ENCODE measurements around the gene LRRC73. TPM values are rescaled to one million over a fixed set of nuclear protein-coding genes. Genes with fewer than 3 reads are reported as not detected.

The LRRC73 gene
- total RNA-seq, 1 experiment from 2014 or later = 1.4 TPM

DNA sequence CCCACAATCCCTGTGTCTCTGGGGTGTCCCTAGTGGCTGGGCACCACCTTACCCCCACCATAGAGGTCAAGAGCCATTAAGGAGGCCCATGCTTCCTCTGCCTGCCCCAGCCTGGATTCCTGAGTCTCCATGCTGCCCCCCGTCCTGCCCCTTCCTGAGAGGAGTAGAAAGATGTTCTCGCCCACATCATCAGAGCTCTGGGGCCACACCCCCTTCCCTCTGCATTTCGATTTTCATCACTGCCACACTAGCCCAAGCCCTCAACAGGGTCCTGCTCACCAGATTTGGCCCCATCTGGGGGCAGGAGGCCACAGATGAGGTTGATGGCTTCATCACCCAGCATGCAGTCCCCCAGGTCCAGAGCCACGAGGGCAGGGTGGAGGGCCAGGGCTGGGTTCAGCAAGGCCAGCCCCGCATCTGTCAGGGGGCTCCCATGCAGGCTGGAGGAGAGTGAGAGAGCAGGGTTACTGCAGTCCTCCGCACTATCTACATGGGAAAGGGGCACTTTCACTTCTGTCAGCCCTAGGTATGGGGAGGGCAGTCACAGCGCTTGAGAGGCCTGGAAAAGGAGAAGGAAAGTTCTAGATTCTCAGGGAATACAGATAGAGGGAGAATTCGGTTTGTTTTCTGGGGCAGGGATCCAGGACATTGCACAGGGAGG is 1.5 kb downstream of the LRRC73 start:
- ChIA-PET CTCF (interaction anchor here (0.5 to 4.6 kb wide), 8 partner anchors 14 to 361 kb away, joined by 3 to 75 read pairs (median 6); partner anchors contain the start of genes DNPH1 and TJAP1), POLR2A (no interaction called here)
- H3K36me3 Mint-ChIP-seq = peaks cover 30% of the 10 kb centered on the region
- H3K9me3 Mint-ChIP-seq = no peaks in the 10 kb centered on the region
- peaks cover 28% of the 10 kb centered on the region for H3K27me3 Mint-ChIP-seq (ENCODE audit: low read depth)
- H3K4me1 Mint-ChIP-seq = peaks cover 25% of the 10 kb centered on the region
- H3K27ac Mint-ChIP-seq = no peak overlapping the region
- no peak for ATAC-seq
- peak overlapping the region; percentile 88 for H3K4me3 Mint-ChIP-seq
- no peak for TF ChIP-seq KAT7 (CRISPR knock-in tag; IDR thresholded peaks at IDR 0.05; ENCODE audit: borderline replicate concordance)
- TF ChIP-seq ATF1 (CRISPR knock-in tag; IDR thresholded peaks at IDR 0.05) = no peak
- TF ChIP-seq MXD4 (CRISPR knock-in tag; IDR thresholded peaks at IDR 0.05; ENCODE audit: borderline replicate concordance) = no peak
- no peak for TF ChIP-seq JAZF1 (CRISPR knock-in tag; IDR thresholded peaks at IDR 0.05)
- no peak for TF ChIP-seq RELA (CRISPR knock-in tag; IDR thresholded peaks at IDR 0.05; ENCODE audit: borderline replicate concordance)
- TF ChIP-seq FOXP1 (CRISPR knock-in tag; IDR thresholded peaks at IDR 0.05; ENCODE audit: borderline replicate concordance) = no peak
- no peak for TF ChIP-seq GABPB1 (CRISPR knock-in tag; IDR thresholded peaks at IDR 0.05)
- no peak for TF ChIP-seq SMAD3 (CRISPR knock-in tag; IDR thresholded peaks at IDR 0.05; ENCODE audit: borderline replicate concordance)
- TF ChIP-seq, protein P1, sequence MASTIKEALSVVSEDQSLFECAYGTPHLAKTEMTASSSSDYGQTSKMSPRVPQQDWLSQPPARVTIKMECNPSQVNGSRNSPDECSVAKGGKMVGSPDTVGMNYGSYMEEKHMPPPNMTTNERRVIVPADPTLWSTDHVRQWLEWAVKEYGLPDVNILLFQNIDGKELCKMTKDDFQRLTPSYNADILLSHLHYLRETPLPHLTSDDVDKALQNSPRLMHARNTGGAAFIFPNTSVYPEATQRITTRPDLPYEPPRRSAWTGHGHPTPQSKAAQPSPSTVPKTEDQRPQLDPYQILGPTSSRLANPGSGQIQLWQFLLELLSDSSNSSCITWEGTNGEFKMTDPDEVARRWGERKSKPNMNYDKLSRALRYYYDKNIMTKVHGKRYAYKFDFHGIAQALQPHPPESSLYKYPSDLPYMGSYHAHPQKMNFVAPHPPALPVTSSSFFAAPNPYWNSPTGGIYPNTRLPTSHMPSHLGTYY (CRISPR knock-in tag; IDR thresholded peaks at IDR 0.05) = no peak
- no peak for DNase-seq (ENCODE audit: low spot score)

DNA sequence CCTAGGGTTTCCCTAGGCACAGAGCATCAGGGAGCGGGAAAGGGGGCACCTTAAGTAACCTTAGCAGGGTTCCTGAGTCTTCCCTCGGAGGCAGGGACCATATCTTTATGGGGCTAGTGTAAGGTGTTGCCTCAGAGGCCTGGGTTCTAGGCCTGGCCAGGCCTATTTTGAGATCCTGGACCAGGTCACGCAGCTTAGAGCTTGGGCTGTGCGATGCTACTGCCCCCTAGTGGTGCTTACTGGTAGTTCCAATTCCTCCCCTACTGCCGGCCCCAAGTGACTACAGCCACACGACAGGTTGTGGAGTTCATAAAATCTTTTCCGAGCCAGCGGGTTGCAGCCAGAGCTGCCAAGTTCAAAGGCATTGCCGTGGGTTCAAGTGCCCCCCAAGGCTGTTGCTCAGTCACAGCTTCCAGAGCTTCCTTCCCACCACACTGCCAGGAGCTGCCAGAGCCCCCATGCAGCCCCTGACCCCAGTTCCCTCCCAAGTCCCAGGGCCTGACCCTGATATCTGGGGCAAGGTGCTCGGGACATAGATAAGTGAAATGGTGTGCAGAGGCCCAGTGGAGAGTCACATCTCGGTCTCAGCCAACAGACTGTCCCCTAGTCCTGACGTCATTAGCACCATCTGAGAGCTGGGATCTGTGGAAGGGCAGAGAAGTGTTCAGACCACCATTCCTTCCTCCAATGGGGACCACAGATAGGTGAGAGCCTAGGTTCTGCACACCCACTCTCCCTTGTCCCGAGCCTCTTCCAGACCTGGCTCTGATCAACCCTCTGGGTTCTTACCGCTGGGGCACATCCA is 3.3 kb downstream of the LRRC73 start:
- H3K4me3 Mint-ChIP-seq = no peak overlapping the region
- TF ChIP-seq TEAD1 (CRISPR knock-in tag; IDR thresholded peaks at IDR 0.05) = no peak
- TF ChIP-seq PRRX2 (CRISPR knock-in tag; IDR thresholded peaks at IDR 0.05) = no peak
- 0 out of 2 replicates have a peak, but pooled peaks have one; percentile 28 for TF ChIP-seq ZNF416 (CRISPR knock-in tag; IDR thresholded peaks at IDR 0.05)
- TF ChIP-seq, protein P2, sequence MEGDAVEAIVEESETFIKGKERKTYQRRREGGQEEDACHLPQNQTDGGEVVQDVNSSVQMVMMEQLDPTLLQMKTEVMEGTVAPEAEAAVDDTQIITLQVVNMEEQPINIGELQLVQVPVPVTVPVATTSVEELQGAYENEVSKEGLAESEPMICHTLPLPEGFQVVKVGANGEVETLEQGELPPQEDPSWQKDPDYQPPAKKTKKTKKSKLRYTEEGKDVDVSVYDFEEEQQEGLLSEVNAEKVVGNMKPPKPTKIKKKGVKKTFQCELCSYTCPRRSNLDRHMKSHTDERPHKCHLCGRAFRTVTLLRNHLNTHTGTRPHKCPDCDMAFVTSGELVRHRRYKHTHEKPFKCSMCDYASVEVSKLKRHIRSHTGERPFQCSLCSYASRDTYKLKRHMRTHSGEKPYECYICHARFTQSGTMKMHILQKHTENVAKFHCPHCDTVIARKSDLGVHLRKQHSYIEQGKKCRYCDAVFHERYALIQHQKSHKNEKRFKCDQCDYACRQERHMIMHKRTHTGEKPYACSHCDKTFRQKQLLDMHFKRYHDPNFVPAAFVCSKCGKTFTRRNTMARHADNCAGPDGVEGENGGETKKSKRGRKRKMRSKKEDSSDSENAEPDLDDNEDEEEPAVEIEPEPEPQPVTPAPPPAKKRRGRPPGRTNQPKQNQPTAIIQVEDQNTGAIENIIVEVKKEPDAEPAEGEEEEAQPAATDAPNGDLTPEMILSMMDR (IDR thresholded peaks at IDR 0.05) = peak; percentile 97
- peaks cover 29% of the 10 kb centered on the region for H3K36me3 Mint-ChIP-seq
- peak; percentile 81 for DNase-seq (ENCODE audit: low spot score)
- ATAC-seq = peak; percentile 63
- CTCF ChIA-PET = interaction anchor here (0.8 to 4.6 kb wide), 21 partner anchors 9 to 278 kb away, joined by 3 to 75 read pairs (median 5); partner anchors contain the start of genes ABCC10, DLK2, DNPH1 and POLR1C
- POLR2A ChIA-PET = interaction anchor here (1.7 kb wide), 1 partner anchor 10 kb away, joined by 5 read pairs; no protein-coding TSS in a partner anchor
- no peaks in the 10 kb centered on the region for H3K9me3 Mint-ChIP-seq
- H3K27ac Mint-ChIP-seq = no peak overlapping the region
- peaks cover 17% of the 10 kb centered on the region for H3K4me1 Mint-ChIP-seq
- H3K27me3 Mint-ChIP-seq (ENCODE audit: low read depth) = peaks cover 28% of the 10 kb centered on the region

DNA sequence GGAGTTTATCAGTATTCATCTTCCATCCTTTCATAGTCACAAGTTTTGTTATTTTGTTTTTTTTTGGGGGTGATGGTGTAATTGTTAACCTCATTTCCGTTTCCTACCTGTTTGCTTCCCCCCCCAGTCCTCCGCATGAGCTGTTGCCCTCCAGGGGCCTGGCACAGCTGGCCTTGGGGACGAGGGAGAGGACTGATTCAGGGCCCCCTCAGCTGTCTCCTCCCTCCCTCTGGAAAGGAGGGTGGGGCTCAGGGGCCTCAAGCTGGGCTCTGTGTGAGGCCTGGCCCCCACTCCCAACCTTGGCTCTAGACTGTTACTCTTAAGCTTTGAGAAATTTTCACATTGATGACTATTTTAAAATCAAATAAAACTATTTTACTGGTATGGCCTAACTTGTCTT is 4.0 kb downstream of the LRRC73 start:
- Mint-ChIP-seq H3K4me3 (no peak overlapping the region), H3K27ac (no peak overlapping the region), H3K36me3 (peaks cover 32% of the 10 kb centered on the region), H3K27me3 (ENCODE audit: low read depth) (peaks cover 28% of the 10 kb centered on the region), H3K9me3 (no peaks in the 10 kb centered on the region), H3K4me1 (peaks cover 11% of the 10 kb centered on the region)
- no peak for TF ChIP-seq KAT7 (CRISPR knock-in tag; IDR thresholded peaks at IDR 0.05; ENCODE audit: borderline replicate concordance)
- no peak for TF ChIP-seq IRF2 (CRISPR knock-in tag; IDR thresholded peaks at IDR 0.05; ENCODE audit: borderline replicate concordance, low read depth)
- TF ChIP-seq, protein P3, sequence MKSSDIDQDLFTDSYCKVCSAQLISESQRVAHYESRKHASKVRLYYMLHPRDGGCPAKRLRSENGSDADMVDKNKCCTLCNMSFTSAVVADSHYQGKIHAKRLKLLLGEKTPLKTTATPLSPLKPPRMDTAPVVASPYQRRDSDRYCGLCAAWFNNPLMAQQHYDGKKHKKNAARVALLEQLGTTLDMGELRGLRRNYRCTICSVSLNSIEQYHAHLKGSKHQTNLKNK (CRISPR knock-in tag; IDR thresholded peaks at IDR 0.05) = no peak
- no peak for TF ChIP-seq ZNF423 (CRISPR knock-in tag; IDR thresholded peaks at IDR 0.05)
- no peak for TF ChIP-seq EMX1 (CRISPR knock-in tag; IDR thresholded peaks at IDR 0.05)
- no peak for TF ChIP-seq NR1H2 (CRISPR knock-in tag; IDR thresholded peaks at IDR 0.05)
- TF ChIP-seq, protein P4, sequence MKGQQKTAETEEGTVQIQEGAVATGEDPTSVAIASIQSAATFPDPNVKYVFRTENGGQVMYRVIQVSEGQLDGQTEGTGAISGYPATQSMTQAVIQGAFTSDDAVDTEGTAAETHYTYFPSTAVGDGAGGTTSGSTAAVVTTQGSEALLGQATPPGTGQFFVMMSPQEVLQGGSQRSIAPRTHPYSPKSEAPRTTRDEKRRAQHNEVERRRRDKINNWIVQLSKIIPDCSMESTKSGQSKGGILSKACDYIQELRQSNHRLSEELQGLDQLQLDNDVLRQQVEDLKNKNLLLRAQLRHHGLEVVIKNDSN (CRISPR knock-in tag; IDR thresholded peaks at IDR 0.05) = no peak
- TF ChIP-seq, protein P5, sequence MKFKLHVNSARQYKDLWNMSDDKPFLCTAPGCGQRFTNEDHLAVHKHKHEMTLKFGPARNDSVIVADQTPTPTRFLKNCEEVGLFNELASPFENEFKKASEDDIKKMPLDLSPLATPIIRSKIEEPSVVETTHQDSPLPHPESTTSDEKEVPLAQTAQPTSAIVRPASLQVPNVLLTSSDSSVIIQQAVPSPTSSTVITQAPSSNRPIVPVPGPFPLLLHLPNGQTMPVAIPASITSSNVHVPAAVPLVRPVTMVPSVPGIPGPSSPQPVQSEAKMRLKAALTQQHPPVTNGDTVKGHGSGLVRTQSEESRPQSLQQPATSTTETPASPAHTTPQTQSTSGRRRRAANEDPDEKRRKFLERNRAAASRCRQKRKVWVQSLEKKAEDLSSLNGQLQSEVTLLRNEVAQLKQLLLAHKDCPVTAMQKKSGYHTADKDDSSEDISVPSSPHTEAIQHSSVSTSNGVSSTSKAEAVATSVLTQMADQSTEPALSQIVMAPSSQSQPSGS (CRISPR knock-in tag; IDR thresholded peaks at IDR 0.05; ENCODE audit: borderline replicate concordance, low read depth) = no peak
- no peak for TF ChIP-seq TEAD4 (CRISPR knock-in tag; IDR thresholded peaks at IDR 0.05)
- TF ChIP-seq NR2C2 (CRISPR knock-in tag; IDR thresholded peaks at IDR 0.05) = no peak
- no peak for TF ChIP-seq ZNF138 (CRISPR knock-in tag; conservative IDR thresholded peaks at IDR 0.05)
- TF ChIP-seq, protein P6, sequence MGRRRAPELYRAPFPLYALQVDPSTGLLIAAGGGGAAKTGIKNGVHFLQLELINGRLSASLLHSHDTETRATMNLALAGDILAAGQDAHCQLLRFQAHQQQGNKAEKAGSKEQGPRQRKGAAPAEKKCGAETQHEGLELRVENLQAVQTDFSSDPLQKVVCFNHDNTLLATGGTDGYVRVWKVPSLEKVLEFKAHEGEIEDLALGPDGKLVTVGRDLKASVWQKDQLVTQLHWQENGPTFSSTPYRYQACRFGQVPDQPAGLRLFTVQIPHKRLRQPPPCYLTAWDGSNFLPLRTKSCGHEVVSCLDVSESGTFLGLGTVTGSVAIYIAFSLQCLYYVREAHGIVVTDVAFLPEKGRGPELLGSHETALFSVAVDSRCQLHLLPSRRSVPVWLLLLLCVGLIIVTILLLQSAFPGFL (CRISPR knock-in tag; IDR thresholded peaks at IDR 0.05; ENCODE audit: borderline replicate concordance) = no peak
- ChIA-PET CTCF (interaction anchor here (0.8 to 4.6 kb wide), 17 partner anchors 8 to 277 kb away, joined by 3 to 75 read pairs (median 7); partner anchors contain the start of genes DLK2, DNPH1, POLR1C and YIPF3), POLR2A (interaction anchor here (1.7 kb wide), 1 partner anchor 10 kb away, joined by 5 read pairs; no protein-coding TSS in a partner anchor)
- DNase-seq (ENCODE audit: low spot score) (no peak), ATAC-seq (no peak)
